Breast epithelium (tissue), 4 donors: Measurements from ENCODE around the gene HIVEP3. TPM values are rescaled to one million over a fixed set of nuclear protein-coding genes. Genes with fewer than 3 reads are reported as not detected.

Experiments used
- DNase-seq, 2 donors: peaks; one replicate each; pipeline ENCODE4 v3.0.0-alpha.2; 2019; ENCODE audit warnings: low spot score in 2 of 2
- H3K27ac ChIP-seq, 2 donors: fragments of 200-600 bp; sonication (generic) in 1 of 2; one replicate each; pipeline ENCODE4 v1.5.1; 2016 to 2019; ENCODE audit warnings: mild to moderate bottlenecking in 1 of 2
- H3K27me3 ChIP-seq, 2 donors: fragments of 200-600 bp; sonication (generic) in 1 of 2; one replicate each; pipeline versions ENCODE4 v1.5.1 to v1.6.0; 2017 to 2019; ENCODE audit warnings: control low read depth in 1 of 2, mild to moderate bottlenecking in 1 of 2
- H3K36me3 ChIP-seq: fragments of 200-600 bp; one replicate; pipeline ENCODE4 v1.5.1; 2019
- H3K4me1 ChIP-seq, 2 donors: fragments of 200-600 bp; sonication (generic); one replicate each; pipeline ENCODE4 v1.5.1; 2016 to 2019; ENCODE audit warnings: control low read depth in 1 of 2
- H3K4me3 ChIP-seq, 3 donors: fragments of 200-600 bp; sonication (generic); 1 replicate in 2 of 3; 2 replicates in 1 of 3; pipeline ENCODE4 v1.5.1; 2016 to 2019; ENCODE audit warnings: mild to moderate bottlenecking in 3 of 3, moderate library complexity in 2 of 3
- H3K9me3 ChIP-seq, 2 donors: fragments of 200-600 bp; sonication (generic) in 1 of 2; one replicate each; pipeline ENCODE4 v1.5.1; 2016 to 2019; ENCODE audit warnings: control low read depth in 1 of 2
- POLR2A ChIP-seq: fragments of 450-650 bp; IDR thresholded peaks from one replicate; pipeline ENCODE4 v1.6.1; 2016; ENCODE audit warnings: antibody characterized with exemption, mild to moderate bottlenecking, moderate library complexity
- POLR2AphosphoS5 ChIP-seq, 3 donors: sonication (generic); formaldehyde crosslinking; IDR thresholded peaks; one replicate each; pipeline ENCODE4 v1.6.1; 2017; ENCODE audit warnings: antibody characterized with exemption in 3 of 3
- intact Hi-C: fragments of 100-400 bp; cut with DNase I; formaldehyde crosslinking; loops from one replicate; pipeline ENCODE4 v1.15.1; 2023; ENCODE audit warnings: low total_unique reads
- total RNA-seq, 3 donors: library from RNA; depleted of rRNA; stranded (reverse); fragments of >200 nt; gene quantifications; one replicate each; pipeline ENCODE4 v1.1.0, GENCODE V29; 2016
- TF ChIP-seq, protein P1 (sequence below), 3 donors: fragments of 450-650 bp; IDR thresholded peaks; one replicate each; pipeline ENCODE4 v1.5.1; 2016 to 2017; ENCODE audit warnings: antibody characterized with exemption in 3 of 3, mild to moderate bottlenecking in 3 of 3, moderate library complexity in 3 of 3

Gene HIVEP3
- total RNA-seq, 3 donors from 2014 or later: 3.5 to 13.5 (median 9.2) TPM

DNA sequence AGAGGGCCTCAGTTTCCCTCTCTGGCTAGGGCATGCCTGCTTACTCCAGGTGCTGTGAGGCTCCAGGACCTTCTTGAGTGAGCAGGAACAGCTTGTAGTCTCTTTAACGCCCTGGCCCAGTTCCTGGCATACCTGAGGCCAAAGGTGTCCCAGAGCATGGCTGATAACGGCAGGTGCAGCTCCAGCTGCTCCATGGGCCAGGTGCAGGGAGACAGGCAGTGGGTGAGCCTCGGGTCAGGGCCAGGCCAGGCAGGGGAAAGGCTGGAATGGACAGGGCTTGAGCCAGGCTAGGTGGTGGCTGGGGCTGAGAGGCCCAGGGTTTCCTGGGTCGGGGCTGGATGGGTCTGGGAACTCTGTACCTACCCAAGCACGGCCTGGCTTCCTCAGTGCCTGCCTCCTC, 452.6 kb downstream of the HIVEP3 start:
- intact Hi-C loops: no loop called here
- Histone ChIP-seq H3K27me3 (no peaks in the 10 kb centered on the region), H3K27ac (no peak overlapping the region), H3K4me3 (no peak overlapping the region), H3K36me3 (no peaks in the 10 kb centered on the region), H3K4me1 (no peaks in the 10 kb centered on the region), H3K9me3 (no peaks in the 10 kb centered on the region)
- TF ChIP-seq, protein P1, sequence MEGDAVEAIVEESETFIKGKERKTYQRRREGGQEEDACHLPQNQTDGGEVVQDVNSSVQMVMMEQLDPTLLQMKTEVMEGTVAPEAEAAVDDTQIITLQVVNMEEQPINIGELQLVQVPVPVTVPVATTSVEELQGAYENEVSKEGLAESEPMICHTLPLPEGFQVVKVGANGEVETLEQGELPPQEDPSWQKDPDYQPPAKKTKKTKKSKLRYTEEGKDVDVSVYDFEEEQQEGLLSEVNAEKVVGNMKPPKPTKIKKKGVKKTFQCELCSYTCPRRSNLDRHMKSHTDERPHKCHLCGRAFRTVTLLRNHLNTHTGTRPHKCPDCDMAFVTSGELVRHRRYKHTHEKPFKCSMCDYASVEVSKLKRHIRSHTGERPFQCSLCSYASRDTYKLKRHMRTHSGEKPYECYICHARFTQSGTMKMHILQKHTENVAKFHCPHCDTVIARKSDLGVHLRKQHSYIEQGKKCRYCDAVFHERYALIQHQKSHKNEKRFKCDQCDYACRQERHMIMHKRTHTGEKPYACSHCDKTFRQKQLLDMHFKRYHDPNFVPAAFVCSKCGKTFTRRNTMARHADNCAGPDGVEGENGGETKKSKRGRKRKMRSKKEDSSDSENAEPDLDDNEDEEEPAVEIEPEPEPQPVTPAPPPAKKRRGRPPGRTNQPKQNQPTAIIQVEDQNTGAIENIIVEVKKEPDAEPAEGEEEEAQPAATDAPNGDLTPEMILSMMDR (IDR thresholded peaks at IDR 0.05): no peak
- TF ChIP-seq POLR2A (no peak), POLR2AphosphoS5 (IDR thresholded peaks at IDR 0.05) (no peak)
- DNase-seq: no peak

DNA sequence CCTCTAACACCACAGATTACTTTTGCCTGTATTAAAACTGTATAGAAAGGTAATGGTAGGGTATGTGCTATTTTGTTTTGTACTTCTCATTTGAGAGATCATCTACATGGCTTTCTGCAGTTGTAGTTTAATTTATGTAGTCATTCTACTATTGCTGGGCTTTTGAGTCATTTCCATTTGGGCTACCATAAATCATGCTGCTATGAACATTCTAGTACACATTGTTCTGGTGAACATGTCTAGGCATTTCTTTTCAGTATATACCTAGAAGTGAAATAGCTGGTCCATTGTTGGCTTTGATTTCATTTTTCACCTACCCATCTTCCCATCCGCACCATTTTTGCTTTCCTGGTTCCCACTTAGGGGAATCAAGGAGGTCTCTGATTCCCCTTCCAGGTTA, 453.0 kb downstream of the HIVEP3 start:
- no peaks in the 10 kb centered on the region for H3K27me3 ChIP-seq
- H3K4me3 ChIP-seq: no peak overlapping the region
- intact Hi-C loops: no loop called here
- no peaks in the 10 kb centered on the region for H3K9me3 ChIP-seq
- no peaks in the 10 kb centered on the region for H3K36me3 ChIP-seq
- H3K27ac ChIP-seq: no peak overlapping the region
- H3K4me1 ChIP-seq: no peaks in the 10 kb centered on the region
- DNase-seq: no peak
- TF ChIP-seq POLR2A: no peak
- TF ChIP-seq, protein P1 (IDR thresholded peaks at IDR 0.05): no peak
- no peak for TF ChIP-seq POLR2AphosphoS5 (IDR thresholded peaks at IDR 0.05)

DNA sequence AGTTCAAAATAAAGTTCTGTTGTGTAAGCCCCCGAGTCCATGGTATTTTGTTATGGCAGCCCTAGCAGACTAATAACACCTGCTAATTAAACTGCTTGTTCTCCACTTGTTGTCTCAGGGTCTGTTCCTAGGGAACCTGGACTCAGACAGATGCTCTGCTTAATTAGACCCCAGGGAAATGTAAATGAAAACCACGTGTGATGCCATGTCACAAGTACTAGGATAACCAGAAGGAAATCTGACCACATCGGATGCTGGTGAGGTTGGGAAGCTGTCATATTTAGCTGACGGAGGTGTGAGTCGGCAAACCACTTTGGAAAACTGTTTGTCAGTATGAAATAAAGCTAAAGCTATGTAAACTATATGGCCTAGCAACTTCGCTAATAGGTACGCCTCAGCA, 453.8 kb downstream of the HIVEP3 start:
- intact Hi-C loops: no loop called here
- TF ChIP-seq POLR2AphosphoS5 (IDR thresholded peaks at IDR 0.05) (no peak), POLR2A (no peak)
- TF ChIP-seq, protein P1 (IDR thresholded peaks at IDR 0.05): no peak

DNA sequence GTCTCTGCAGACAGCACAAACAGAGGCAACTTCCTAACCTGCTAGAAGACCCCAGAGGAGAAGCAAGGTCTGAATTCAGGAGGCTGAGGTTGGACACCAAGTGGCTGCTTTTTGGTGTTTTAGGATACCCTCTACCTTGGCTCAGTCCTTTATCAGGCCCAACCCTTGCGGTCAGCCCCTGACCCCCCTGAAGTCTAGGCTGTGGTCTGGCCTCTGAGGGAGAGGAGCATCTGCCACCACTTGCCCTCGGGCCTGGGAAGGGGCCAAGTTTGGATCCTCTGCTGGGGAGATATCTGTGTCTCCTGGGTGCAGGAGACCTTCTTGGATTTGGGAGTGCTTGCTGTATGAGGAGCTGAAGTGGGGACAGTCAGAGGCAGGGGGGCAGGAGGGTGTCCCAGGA, 455.2 kb downstream of the HIVEP3 start:
- intact Hi-C loops: no loop called here
- no peaks in the 10 kb centered on the region for H3K36me3 ChIP-seq
- no peak overlapping the region for H3K27ac ChIP-seq
- no peak for DNase-seq
- no peak for TF ChIP-seq POLR2AphosphoS5 (IDR thresholded peaks at IDR 0.05)
- no peak for TF ChIP-seq POLR2A
- TF ChIP-seq, protein P1 (IDR thresholded peaks at IDR 0.05): no peak
- H3K4me1 ChIP-seq: no peaks in the 10 kb centered on the region
- no peaks in the 10 kb centered on the region for H3K27me3 ChIP-seq
- H3K4me3 ChIP-seq: no peak overlapping the region
- no peaks in the 10 kb centered on the region for H3K9me3 ChIP-seq

More for the DNA sequence above, 453.8 kb downstream of the HIVEP3 start:
- Histone ChIP-seq H3K4me3 (no peak overlapping the region), H3K27me3 (no peaks in the 10 kb centered on the region), H3K9me3 (no peaks in the 10 kb centered on the region), H3K36me3 (no peaks in the 10 kb centered on the region), H3K4me1 (no peaks in the 10 kb centered on the region), H3K27ac (no peak overlapping the region)
- DNase-seq: no peak

DNA sequence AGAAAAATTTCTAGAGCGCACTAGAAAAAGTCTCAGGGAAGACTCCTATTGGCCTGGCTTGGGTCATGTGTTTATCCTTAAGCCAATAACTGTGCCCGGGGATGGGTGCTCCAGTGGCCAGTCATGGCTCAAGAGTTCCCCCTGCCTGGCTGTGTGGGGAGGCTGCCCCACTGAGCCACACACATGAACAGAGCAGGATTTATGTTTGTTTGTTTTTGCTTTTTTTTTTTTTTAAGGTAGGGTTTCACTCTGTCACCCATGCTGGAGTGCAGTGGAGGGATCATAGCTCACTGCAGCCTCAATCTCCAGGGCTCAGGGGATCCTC, 456.1 kb downstream of the HIVEP3 start:
- no peak overlapping the region for H3K4me3 ChIP-seq
- TF ChIP-seq, protein P1 (IDR thresholded peaks at IDR 0.05): no peak
- TF ChIP-seq POLR2AphosphoS5 (IDR thresholded peaks at IDR 0.05) (no peak), POLR2A (no peak)
- H3K4me1 ChIP-seq: no peaks in the 10 kb centered on the region
- intact Hi-C loops: no loop called here
- H3K9me3 ChIP-seq: no peaks in the 10 kb centered on the region
- no peaks in the 10 kb centered on the region for H3K27me3 ChIP-seq
- H3K36me3 ChIP-seq: no peaks in the 10 kb centered on the region
- H3K27ac ChIP-seq: no peak overlapping the region
- DNase-seq: no peak
